ENCODE data around the gene MRPL36. TPM values are rescaled to one million over a fixed set of nuclear protein-coding genes. Genes with fewer than 3 reads are reported as not detected.

MRPL36 gene
- total RNA-seq, 3 donors from 2014 or later: 33.5 to 46.2 (median 41.6) TPM

DNA sequence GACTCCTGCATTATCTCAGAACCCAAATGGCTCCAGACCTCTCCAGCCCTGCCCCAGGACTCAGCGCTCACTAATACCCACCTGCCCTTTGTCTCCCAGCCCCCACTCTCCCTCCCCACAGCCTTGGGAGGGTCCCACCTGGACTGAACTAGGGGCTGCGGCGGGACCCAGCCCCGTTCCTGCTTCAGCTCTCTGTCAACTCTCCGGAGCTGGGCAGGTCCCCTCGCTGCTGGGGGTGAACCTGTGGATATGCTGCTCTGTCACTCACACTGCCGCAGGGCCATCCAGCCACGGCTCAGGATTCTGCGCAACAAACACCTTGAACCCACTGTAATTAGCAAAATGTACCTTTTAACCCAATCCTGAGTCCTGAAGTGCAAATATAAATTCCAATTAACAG lies 38.4 kb upstream of the MRPL36 start:
- no peak for DNase-seq (ENCODE audit: low spot score in 2 of 2)
- Histone ChIP-seq H3K4me3 (no peak overlapping the region), H3K27me3 (peaks cover 0 to 12% of the 10 kb centered on the region in 2 donors)

DNA sequence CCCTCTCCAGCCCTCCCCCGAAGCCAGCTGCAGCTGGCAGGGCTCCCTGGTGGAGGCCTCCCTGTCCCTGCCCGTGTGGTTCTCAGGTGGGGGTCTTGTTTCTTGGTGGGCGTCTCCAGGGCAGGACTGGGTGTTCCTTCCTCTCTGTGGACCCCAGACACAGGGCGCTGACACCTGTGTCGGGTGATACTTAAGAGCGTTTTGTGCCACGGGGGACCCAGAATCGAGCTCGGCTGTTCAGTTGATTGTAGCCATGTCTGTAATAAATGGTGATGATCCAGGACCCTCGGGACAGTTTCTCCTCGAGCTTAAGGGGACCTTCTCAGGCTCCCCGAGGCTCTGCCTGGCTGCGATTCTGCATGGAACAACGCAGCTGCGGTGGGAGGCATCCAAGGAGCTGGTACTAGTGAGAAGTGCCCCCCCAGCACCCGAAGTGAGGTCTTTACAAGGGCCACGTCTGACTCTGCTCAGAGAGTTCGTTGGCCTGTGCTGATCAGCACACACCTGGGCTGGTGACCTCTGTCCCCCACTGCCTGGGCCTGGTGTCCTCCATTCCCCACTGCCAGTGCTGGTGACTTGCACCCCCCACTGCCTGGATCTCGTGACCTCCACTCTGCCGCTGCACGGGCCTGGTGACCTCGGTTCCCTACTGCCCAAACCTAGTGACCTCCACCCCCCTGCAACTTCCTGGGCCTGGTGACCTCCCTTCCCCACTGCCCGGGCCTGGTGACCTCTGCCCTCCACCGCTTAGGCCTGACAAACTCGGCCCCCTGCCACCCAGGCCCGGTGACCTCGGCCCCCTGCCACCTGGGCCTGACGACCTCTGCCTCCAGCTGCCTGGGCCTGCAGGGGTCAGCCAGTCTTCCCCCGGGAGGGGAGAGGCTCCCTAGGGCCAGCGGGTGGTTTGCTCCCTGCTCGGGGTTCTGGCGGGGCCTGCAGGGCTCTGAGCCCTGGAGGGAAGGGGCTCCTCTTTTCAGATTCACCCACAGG lies 37.5 kb upstream of the MRPL36 start:
- no peak for TF ChIP-seq POLR2AphosphoS5 (IDR thresholded peaks at IDR 0.05)
- TF ChIP-seq, protein P1, sequence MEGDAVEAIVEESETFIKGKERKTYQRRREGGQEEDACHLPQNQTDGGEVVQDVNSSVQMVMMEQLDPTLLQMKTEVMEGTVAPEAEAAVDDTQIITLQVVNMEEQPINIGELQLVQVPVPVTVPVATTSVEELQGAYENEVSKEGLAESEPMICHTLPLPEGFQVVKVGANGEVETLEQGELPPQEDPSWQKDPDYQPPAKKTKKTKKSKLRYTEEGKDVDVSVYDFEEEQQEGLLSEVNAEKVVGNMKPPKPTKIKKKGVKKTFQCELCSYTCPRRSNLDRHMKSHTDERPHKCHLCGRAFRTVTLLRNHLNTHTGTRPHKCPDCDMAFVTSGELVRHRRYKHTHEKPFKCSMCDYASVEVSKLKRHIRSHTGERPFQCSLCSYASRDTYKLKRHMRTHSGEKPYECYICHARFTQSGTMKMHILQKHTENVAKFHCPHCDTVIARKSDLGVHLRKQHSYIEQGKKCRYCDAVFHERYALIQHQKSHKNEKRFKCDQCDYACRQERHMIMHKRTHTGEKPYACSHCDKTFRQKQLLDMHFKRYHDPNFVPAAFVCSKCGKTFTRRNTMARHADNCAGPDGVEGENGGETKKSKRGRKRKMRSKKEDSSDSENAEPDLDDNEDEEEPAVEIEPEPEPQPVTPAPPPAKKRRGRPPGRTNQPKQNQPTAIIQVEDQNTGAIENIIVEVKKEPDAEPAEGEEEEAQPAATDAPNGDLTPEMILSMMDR (IDR thresholded peaks at IDR 0.05): no peak
- TF ChIP-seq POLR2A (IDR thresholded peaks at IDR 0.05): no peak
- Histone ChIP-seq H3K27me3 (peaks cover 0 to 12% of the 10 kb centered on the region in 2 donors), H3K4me3 (no peak overlapping the region), H3K36me3 (no peaks in the 10 kb centered on the region), H3K9me3 (no peaks in the 10 kb centered on the region), H3K27ac (no peak overlapping the region), H3K4me1 (no peaks in the 10 kb centered on the region)
- intact Hi-C loops (cut with DNase I; ENCODE audit: low total_unique reads): no loop called here
- DNase-seq (ENCODE audit: low spot score in 2 of 2): no peak

More for the DNA sequence above, 38.4 kb upstream of the MRPL36 start:
- Histone ChIP-seq H3K4me1 (no peaks in the 10 kb centered on the region), H3K36me3 (no peaks in the 10 kb centered on the region), H3K9me3 (no peaks in the 10 kb centered on the region), H3K27ac (no peak overlapping the region)
- intact Hi-C loops (cut with DNase I; ENCODE audit: low total_unique reads): no loop called here
- TF ChIP-seq, protein P1 (IDR thresholded peaks at IDR 0.05): no peak
- no peak for TF ChIP-seq POLR2AphosphoS5 (IDR thresholded peaks at IDR 0.05)
- no peak for TF ChIP-seq POLR2A (IDR thresholded peaks at IDR 0.05)

DNA sequence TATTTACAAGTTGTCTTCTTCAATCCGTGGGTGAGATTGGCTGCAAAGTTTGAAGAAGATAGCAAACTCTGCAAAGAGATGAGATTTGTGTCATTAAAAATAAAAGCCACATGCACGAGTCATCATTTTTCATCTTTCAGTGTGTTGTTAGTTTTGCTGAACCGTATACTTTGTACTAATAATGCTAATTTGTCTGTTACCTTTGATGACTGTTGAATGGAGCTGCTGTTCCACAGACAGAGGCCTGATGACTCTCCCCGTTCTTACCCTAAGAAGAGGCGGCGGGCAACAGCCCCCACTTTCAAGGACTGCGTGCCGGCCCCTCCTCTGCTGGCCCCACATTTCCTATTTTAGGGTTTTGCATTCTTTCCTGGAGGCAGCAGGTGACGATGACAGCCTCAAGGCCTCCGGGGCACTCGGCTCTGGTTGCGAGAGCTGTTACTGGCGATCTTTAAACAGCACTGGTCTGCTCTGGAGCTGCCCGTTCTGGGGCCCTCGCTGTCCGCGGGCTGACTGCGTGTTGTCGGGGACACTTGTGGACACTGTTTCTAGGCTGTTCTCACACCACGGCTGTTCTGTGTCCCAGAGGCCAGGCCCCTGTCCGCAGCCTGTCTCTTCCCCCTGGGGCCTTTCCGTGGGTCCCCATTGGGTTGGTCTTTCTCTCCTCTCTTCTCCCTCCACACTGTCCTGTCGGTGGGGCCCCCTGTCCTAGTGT lies 36.7 kb upstream of the MRPL36 start:
- no peaks in the 10 kb centered on the region for H3K4me1 ChIP-seq
- peaks cover 0 to 12% of the 10 kb centered on the region in 2 donors for H3K27me3 ChIP-seq
- H3K4me3 ChIP-seq: no peak overlapping the region
- TF ChIP-seq POLR2A (IDR thresholded peaks at IDR 0.05) (no peak), POLR2AphosphoS5 (IDR thresholded peaks at IDR 0.05) (no peak)
- TF ChIP-seq, protein P1 (IDR thresholded peaks at IDR 0.05): no peak
- no peak overlapping the region for H3K27ac ChIP-seq
- no peaks in the 10 kb centered on the region for H3K9me3 ChIP-seq
- DNase-seq (ENCODE audit: low spot score in 2 of 2): no peak
- no peaks in the 10 kb centered on the region for H3K36me3 ChIP-seq
- intact Hi-C loops (cut with DNase I; ENCODE audit: low total_unique reads): no loop called here

DNA sequence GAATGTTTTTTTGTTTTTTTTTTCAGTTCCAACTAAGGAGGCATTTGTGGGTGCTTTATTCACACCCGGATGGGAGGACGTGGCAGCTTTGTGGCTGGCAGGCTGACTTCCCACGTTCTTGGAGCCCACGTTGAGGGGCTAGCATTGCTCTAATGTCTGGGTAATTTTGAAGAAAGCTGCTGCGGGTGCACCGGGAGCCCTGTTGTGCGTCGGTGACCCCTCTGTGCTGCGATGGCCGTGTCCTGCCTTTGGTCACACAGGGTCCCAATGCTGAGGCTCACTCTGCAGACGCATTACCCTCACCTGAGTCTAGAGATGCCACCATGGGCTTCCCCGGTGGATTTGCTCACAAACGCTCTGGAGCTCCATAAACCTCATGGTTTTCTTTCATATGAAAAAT lies 35.8 kb upstream of the MRPL36 start:
- intact Hi-C loops (cut with DNase I; ENCODE audit: low total_unique reads): no loop called here
- H3K4me3 ChIP-seq: no peak overlapping the region
- TF ChIP-seq, protein P1 (IDR thresholded peaks at IDR 0.05): no peak
- TF ChIP-seq POLR2AphosphoS5 (IDR thresholded peaks at IDR 0.05) (no peak), POLR2A (IDR thresholded peaks at IDR 0.05) (no peak)
- H3K27me3 ChIP-seq: peaks cover 0 to 5% of the 10 kb centered on the region in 2 donors
- H3K27ac ChIP-seq: no peak overlapping the region
- H3K36me3 ChIP-seq: no peaks in the 10 kb centered on the region
- no peak for DNase-seq (ENCODE audit: low spot score in 2 of 2)
- no peaks in the 10 kb centered on the region for H3K9me3 ChIP-seq
- H3K4me1 ChIP-seq: no peaks in the 10 kb centered on the region

Data from breast epithelium (tissue), 4 donors.